Lower leg skin (tissue), 4 donors: ENCODE measurements around the gene DIP2B. TPM values are rescaled to one million over a fixed set of nuclear protein-coding genes. Genes with fewer than 3 reads are reported as not detected.
A peak's percentile ranks its signal among the peaks of the same experiment; 100 is the strongest.

Experiments used
- DNase-seq, 2 donors: peaks; one replicate each; pipeline ENCODE4 v3.0.0-alpha.2; 2019; ENCODE audit warnings: low spot score in 2 of 2
- H3K4me3 ChIP-seq: fragments of 200-600 bp; sonication (generic); 2 replicates; pipeline ENCODE4 v1.5.1; 2017; ENCODE audit warnings: mild to moderate bottlenecking, low read depth; ENCODE audit not compliant: poor library complexity, severe bottlenecking
- POLR2A ChIP-seq, 2 donors: fragments of 450-650 bp; IDR thresholded peaks; one replicate each; pipeline ENCODE4 v1.6.1; 2016 to 2017; ENCODE audit warnings: antibody characterized with exemption in 2 of 2, mild to moderate bottlenecking in 1 of 2, moderate library complexity in 1 of 2
- WGBS, 2 donors: methylation state at CpG; one replicate each; pipeline ENCODE4 v1.1.5; 2018; 5-methylcytosine and 5-hydroxymethylcytosine counted together
- intact Hi-C: fragments of 100-400 bp; cut with DNase I; formaldehyde crosslinking; loops from one replicate; pipeline ENCODE4 v1.15.0; 2023; ENCODE audit warnings: low total_unique reads
- total RNA-seq, 4 donors: library from RNA; depleted of rRNA; stranded (reverse); fragments of >200 nt; gene quantifications; one replicate each; pipeline ENCODE4 v1.1.0, GENCODE V29; 2016
- TF ChIP-seq, protein P1 (sequence below), 3 donors: fragments of 450-650 bp; IDR thresholded peaks; one replicate each; pipeline ENCODE4 v1.5.1; 2016; ENCODE audit warnings: antibody characterized with exemption in 3 of 3, mild to moderate bottlenecking in 3 of 3, moderate library complexity in 2 of 3

Gene DIP2B
- total RNA-seq, 4 donors from 2014 or later = 56.9 to 104 (median 68.6) TPM

DNA sequence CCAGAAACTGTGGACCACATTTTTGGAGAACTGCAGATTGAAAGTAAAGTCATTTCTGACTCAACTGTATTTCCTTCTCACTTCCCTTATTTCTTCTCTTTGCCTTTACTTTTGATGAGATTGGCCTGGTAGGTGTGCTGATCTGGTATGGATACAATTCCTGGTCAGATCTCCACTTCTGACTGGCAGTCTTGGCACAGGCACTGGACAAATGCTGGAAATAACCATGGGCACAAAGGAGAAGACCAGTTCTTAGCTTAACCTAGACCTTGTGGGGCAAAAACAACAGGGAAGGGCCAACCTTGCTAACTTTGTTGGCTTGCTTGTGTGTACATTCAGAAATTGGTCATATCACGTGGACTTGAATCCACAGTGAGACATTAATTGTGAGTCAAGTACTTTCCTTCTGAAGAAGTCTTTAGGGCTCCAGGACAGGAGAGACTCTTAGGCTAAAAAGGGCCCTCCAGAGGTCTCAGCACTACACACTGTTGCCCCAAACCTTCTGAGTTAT, 75.0 kb downstream of the DIP2B start:
- no peak overlapping the region for H3K4me3 ChIP-seq
- intact Hi-C loops = no loop called here
- TF ChIP-seq, protein P1, sequence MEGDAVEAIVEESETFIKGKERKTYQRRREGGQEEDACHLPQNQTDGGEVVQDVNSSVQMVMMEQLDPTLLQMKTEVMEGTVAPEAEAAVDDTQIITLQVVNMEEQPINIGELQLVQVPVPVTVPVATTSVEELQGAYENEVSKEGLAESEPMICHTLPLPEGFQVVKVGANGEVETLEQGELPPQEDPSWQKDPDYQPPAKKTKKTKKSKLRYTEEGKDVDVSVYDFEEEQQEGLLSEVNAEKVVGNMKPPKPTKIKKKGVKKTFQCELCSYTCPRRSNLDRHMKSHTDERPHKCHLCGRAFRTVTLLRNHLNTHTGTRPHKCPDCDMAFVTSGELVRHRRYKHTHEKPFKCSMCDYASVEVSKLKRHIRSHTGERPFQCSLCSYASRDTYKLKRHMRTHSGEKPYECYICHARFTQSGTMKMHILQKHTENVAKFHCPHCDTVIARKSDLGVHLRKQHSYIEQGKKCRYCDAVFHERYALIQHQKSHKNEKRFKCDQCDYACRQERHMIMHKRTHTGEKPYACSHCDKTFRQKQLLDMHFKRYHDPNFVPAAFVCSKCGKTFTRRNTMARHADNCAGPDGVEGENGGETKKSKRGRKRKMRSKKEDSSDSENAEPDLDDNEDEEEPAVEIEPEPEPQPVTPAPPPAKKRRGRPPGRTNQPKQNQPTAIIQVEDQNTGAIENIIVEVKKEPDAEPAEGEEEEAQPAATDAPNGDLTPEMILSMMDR (IDR thresholded peaks at IDR 0.05) = no peak
- no peak for TF ChIP-seq POLR2A (IDR thresholded peaks at IDR 0.05)
- WGBS, 2 donors = 61 to 78% methylated on average over 1 of the region's 1 CpG
- no peak for DNase-seq

DNA sequence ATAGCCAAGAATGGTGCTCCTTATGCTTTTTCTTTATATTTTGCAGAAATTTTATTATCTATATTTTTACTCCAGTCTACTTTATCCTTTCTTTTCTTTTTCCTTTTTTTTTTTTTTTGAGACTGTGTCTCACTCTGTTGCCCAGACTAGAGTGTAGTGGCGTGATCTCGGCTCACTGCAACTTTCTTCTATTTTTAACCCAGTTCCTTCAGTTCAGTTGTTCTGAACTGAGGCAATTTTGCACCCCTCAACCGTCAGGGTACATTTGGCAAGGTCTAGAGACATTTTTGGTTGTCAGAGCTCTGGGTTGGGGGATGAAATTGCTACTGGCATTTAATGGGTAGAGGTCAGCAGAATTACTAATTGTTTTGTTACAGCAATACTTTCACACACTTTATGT, 75.7 kb downstream of the DIP2B start:
- H3K4me3 ChIP-seq = no peak overlapping the region
- DNase-seq = no peak
- WGBS, 2 donors = 62 to 74% methylated on average over 3 of the region's 3 CpGs
- intact Hi-C loops = no loop called here
- no peak for TF ChIP-seq POLR2A (IDR thresholded peaks at IDR 0.05)
- TF ChIP-seq, protein P1 (IDR thresholded peaks at IDR 0.05) = no peak

DNA sequence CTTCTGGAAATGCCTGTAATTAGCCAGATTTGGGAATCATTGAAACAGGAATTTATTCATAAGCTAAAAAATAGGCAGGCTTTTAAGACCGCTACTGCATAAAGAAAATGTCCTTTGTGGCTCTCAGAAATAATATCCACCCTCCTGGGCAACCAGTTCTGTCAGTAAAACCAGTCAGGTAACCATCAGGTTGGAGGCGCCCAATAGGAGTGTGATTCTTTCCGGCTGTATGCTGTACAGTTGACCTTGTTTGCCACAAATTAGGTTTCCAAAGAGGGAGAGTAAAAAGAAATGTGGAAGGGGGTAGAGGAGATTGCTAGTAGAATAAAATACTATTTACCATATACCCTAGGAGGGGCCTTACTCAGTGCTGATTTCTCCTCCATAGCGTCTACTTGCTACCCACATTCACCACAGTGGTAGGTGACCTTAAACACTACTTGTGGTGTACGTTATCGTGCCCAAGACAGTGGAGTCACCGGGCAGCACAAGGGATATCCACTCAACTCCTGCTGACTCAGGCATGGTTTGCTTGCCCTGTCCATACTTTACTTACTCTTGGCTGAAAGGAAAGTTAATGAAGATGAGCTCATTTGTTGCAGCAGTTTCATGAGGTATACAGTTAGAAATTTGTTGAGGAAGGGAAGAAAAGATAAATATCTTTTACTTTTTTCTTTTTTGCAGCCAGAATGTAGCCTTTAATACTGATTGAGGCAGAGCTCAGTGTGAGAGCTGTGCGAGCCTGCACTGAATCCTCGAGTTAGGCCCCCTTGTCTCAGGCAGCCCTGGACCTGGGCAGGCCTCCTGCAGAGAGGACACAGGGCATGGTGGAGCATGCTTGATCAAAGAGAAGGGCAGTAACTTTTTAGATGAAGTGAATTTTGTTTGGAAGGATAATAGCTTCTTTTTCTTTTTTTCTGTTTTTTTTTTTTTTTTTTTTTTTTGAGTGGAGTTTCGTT, 76.7 kb downstream of the DIP2B start:
- H3K4me3 ChIP-seq = no peak overlapping the region
- 67 to 70% methylated on average over 10 of the region's 10 CpGs for WGBS, 2 donors
- intact Hi-C loops = no loop called here
- DNase-seq = peak in 1 of 2 donors; percentile 38
- TF ChIP-seq POLR2A (IDR thresholded peaks at IDR 0.05) = no peak
- TF ChIP-seq, protein P1 (IDR thresholded peaks at IDR 0.05) = no peak

DNA sequence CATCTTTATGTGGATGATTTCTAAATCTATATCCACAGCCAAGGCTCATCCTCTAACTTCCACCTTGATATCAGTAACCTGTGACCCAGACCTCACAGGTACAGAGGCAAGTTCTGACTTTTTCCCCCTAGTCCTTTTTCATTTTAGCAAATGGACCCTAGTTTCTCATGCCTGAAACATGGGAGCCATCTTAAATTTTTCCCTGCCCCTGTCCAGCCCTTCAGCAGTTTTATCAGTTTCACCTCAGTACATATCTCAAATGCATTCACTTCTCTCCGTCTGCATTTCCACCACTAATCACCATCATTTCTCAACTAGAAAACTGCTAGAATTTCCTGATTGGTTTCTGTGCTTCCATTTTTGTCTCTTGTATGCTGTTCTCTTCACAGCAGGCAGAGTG, 79.3 kb downstream of the DIP2B start:
- WGBS, 2 donors = 90 to 98% methylated on average over 1 of the region's 1 CpG
- intact Hi-C loops = no loop called here
- no peak for TF ChIP-seq POLR2A (IDR thresholded peaks at IDR 0.05)
- TF ChIP-seq, protein P1 (IDR thresholded peaks at IDR 0.05) = no peak
- DNase-seq = no peak
- no peak overlapping the region for H3K4me3 ChIP-seq

DNA sequence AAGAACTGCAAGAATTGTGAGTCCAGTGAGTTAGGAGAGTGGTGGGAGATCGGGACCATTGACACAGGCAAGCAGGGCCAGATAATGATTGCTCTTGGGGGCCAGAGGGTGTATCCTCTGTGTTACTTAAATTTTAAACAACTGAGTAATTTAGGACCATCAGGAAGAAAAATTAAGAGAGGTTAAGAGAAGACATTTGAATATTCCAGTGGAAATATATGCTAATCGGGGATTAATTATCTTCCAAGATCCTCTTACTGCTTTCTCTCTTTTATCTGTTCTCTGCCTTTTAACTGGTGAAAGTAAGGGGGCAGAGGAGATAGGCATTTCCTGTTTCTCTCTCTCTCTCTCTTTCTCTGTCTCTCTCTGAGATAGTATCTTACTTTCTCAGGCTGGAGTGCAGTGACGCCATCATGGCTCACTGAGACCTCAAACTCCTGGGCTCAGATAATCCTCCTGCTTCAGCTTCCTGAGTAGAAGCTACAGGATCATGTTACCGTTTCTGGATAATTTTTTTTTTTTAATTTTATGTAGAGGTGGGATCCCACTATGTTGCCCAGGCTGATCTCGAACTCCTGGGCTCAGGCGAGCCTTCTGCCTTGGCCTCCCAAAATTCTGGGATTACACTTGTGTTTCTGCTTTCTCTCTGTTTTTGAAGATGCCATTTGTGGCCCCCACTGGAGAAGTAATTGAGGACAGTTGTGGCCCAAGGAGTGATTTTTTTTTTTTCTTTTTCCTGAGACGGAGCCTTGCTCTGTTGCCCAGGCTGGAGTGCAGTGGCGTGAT, 85.1 kb downstream of the DIP2B start:
- H3K4me3 ChIP-seq = no peak overlapping the region
- no peak for TF ChIP-seq POLR2A (IDR thresholded peaks at IDR 0.05)
- TF ChIP-seq, protein P1 (IDR thresholded peaks at IDR 0.05) = no peak
- WGBS, 2 donors = 85 to 92% methylated on average over 8 of the region's 8 CpGs
- intact Hi-C loops = no loop called here
- DNase-seq = no peak
